Transverse colon (tissue), 4 donors: ENCODE measurements around the gene OTOR.

Source experiments
- CTCF ChIP-seq, 5 experiments: fragments of 200-600 bp in 3 of 5; fragments of 450-650 bp in 2 of 5; sonication (generic) in 3 of 5; IDR thresholded peaks; 1 replicate in 2 of 5; 2 replicates in 3 of 5; pipeline ENCODE4 v1.5.1; 2016 to 2017; ENCODE audit warnings: antibody characterized with exemption in 5 of 5, inconsistent platforms in 3 of 5, mild to moderate bottlenecking in 2 of 5, moderate library complexity in 1 of 5
- EP300 ChIP-seq: sonication (generic); formaldehyde crosslinking; IDR thresholded peaks from one replicate; pipeline ENCODE4 v1.6.1; 2017; ENCODE audit warnings: antibody characterized with exemption, low read depth
- POLR2A ChIP-seq: fragments of 450-650 bp; IDR thresholded peaks from one replicate; pipeline ENCODE4 v1.6.1; 2016; ENCODE audit warnings: antibody characterized with exemption, mild to moderate bottlenecking, moderate library complexity
- POLR2AphosphoS5 ChIP-seq, 3 donors: sonication (generic); formaldehyde crosslinking; IDR thresholded peaks; one replicate each; pipeline ENCODE4 v1.6.1; 2016; ENCODE audit warnings: antibody characterized with exemption in 3 of 3

DNA sequence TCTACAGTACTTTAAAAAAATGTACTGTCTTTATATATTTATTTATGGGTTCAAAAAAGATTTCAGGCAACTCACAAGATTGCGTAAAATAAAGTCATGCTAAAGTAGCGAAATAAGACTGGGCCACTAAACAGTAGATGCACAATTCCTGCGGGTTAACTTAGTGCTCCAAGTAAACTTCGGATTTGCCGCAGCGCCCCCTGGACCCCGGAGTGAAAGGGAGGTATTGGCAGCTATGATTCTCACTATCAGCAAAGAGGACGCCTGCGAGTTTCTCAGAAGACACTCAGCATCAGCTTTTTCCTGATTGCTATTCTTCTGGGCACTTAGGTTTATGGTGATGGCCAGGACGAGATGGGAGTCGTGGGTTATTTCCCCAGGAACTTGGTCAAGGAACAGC, 1.4 kb downstream of the OTOR start:
- TF ChIP-seq POLR2AphosphoS5 (IDR thresholded peaks at IDR 0.05) = no peak
- no peak for TF ChIP-seq CTCF (IDR thresholded peaks at IDR 0.05)
- no peak for TF ChIP-seq POLR2A
- TF ChIP-seq EP300 = no peak
